GM18505 (cell line): ENCODE data around the gene CNPY1.

Experiments
- ATAC-seq: cut with Tn5 transposase; IDR thresholded peaks from one replicate; pipeline ENCODE4 v1.9.1; 2021; ENCODE audit not compliant: unreplicated experiment
- POLR2A ChIP-seq: IDR thresholded peaks from 4 replicates; pipeline ENCODE4 v1.6.1; 2011; ENCODE audit warnings: borderline replicate concordance; ENCODE audit not compliant: insufficient read depth, insufficient read length; ENCODE audit errors: extremely low read depth

The CNPY1 gene

DNA sequence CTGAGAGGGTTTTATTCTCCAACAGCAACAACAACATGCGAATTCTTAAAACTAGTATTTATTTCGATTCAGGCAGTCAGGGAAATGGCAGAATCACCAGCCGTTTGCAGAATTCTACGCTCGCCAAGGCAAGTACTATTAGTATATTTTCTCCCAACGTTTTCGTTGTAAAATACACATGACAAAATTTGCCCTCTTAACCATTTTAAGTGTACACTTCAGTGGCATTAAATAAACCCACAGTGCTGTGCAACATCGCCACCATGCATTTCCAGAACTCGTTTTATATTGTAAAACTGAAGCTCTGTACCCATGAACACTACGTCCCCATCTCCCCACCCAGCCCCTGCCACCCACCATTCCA is 77.6 kb downstream of the CNPY1 start:
- TF ChIP-seq POLR2A: no peak
- ATAC-seq: no peak

DNA sequence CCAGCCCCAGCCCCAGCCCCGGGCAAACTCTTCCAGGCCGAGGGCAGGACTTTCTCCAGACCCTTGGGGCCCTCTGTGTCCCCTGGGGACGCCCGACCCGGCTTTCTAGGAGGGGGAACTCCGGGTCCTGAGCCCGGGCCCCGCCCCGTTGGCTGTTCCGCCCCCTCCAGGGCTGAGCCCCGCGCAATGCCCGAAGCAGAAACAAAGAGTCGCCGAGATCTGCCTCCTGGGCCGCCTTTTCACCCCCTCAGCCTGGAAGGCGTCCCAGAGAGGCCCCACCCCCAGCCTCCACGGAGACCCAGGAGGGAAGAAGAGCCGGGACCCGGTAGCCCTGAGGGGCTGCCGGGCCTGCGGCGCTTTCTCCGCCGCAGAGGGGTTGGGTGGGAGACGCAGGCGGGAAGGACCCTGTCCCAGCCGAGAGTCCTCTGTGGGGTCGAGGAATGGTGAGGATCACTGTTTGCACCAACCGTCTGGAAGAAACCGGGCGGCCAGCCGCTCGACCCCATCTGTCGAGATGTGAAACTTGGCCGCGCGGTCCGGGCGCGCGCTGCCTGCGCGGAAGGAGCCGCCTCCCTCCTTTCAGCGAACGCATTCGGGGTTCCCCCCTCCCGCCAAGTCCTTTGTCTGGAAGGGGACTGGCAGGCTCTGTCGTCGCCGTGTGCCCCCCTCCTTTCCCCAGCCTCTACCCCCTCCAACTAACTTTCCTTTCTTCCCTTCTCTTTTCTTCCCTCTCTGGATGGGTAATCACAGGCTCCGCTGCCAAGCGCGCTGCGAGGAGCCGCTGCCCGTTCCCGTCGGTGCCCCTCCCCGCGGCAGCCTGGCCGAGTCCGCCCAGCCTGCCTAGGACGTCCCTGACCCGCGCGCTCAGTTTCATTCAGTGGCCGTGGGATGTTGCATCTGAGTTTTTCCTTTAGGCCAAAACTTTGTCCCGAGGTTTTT is 78.2 kb downstream of the CNPY1 start:
- no peak for TF ChIP-seq POLR2A
- no peak for ATAC-seq

DNA sequence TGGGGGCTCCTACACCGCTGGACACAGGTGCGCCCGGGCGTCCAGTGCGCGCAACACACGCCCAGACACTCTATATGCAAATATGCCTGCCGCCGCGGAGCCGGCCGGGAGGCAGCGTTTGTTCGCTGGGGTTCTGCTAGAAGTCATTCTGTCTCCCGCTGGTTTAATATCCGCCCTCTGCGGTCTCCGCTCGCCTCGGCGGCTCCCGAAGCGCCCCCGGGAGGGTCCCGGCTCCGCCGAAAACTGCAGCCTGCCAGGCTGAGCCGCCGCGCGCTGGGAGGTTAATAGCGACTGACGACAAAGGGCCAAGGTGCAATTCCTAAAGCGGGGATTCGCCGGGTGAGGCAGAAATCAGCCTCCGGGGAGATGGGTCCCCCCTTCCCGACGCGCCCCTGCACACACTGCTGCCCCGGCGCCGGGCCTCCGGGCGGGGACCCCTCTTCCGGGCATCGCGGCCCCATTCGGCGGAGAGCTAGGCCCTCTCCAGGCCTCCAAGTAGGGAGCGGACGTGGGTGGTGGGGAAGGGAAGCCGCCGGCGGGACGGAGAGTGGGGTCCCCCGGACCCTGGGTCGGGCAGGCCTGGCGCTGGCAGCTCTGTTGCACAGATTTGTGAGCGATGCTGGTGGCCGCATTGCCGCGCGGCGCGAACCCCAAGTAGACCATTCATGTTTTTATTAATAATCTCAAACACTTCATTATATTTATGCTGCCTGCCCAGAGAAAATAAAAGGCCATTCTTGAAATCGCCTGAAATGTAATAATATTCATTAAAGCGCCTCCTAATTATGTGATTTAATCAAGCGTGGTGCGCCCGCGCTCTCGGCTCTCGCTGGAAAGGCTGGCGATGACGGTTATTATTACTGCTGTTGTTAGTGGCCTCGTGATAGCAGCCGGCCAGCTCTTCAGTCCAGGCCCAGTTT is 79.3 kb downstream of the CNPY1 start:
- no peak for TF ChIP-seq POLR2A
- no peak for ATAC-seq

DNA sequence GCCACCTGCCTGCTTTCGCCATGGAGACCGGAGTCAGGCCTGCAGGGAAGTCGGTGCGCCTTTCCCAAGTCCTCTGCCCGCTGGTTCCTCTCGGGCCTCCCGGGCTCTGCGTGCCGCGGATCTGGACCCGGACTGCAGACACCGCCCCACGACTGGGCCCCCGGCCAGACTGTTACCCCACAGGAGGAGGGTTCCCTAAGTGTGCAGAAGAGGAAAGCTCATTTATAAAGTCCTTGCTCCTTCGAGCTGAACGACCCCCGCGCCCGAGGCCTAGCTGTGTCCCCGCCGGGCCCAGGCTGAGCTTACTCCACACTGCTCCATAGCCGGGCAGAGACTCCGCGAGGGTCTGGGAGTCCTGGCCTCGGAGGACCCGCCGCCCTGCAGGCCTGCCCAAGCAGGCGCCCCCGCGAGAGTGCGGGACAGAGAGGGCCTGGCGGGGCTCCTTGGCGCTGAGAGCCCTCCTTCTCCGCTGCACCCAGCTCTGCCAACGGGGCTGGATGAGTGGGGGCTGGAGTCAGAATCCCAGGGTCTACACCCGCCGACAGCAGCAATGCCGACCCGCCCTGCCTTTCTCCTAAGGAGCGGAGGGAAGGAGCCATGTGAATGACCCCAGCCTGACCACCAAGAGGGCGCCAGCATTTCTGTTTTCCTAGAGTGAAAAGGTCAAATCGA is 80.1 kb downstream of the CNPY1 start:
- ATAC-seq: no peak
- no peak for TF ChIP-seq POLR2A

DNA sequence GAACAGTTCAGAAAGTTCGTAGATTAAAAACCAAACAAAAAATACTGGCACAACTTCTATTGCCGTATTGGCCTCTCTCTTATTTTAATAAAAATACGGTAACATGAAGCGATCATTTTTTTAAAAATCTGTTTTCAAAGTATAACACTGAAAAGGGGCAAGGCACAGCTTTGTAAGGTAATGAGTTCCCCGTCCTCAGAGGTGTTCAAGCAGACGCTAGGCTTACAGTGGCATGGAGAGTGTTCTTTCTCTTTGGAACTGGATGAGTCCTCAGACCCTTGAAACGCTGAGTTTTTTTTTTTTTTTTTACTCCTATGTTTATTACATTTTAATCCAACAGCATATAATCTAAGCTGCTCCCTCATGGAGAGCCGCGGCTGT is 80.6 kb downstream of the CNPY1 start:
- no peak for TF ChIP-seq POLR2A

DNA sequence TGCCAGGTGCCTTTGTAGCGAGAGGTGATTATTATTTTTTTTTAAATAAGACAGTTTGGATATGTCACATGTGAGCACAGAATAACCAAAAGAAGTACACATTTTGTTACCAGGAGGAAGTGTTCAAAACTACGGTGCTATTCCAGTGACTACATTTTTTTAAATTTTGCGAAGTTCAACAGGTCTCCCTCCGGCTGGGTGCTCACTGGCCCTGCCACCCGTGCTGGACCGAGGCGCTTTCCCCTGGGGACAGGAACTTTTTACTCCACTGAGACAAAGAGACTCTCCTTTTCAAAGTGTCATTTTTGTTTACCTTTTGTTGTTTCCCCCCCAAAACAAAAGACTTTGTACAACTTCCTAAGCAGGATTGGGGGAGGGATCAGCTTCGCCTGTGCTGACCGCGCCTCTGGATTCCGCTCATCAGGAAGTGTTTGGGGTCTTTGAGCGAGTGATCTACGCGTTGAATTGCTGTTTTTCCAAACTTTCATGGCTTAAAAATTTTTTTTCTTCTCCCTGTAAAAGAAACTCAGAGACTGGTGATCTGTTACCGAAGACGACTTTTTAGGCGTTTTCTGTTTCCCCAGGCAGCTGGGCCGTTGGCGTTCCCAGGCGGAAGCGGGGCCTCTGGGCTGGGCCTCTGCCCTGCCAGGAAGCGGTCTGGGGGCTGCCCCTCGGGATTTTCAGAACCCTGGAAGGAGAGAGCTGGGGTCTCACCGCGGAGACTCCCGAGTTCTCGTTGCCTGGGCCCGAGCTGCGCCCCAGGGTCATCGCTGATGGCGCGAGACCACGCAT is 81.2 kb downstream of the CNPY1 start:
- no peak for ATAC-seq
- no peak for TF ChIP-seq POLR2A

More for the DNA sequence above, 80.6 kb downstream of the CNPY1 start:
- no peak for ATAC-seq

DNA sequence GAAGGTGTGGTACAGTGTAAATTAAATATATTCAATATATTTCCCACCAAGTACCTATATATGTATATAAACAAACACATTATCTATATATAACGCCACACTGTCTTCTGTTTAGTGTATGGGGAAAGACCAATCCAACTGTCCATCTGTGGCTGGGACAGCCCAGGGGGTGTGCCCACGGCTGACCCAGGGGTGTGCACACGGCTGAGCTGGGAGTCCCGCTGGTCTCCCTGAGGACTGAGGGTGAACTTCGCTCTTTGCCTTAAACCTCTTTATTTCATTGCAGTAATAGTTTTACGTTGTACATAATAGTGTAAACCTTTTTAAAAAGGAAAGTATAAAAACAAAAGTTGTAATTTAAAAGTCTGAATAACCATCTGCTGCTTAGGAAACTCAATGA is 82.2 kb downstream of the CNPY1 start:
- ATAC-seq: no peak
- TF ChIP-seq POLR2A: no peak

DNA sequence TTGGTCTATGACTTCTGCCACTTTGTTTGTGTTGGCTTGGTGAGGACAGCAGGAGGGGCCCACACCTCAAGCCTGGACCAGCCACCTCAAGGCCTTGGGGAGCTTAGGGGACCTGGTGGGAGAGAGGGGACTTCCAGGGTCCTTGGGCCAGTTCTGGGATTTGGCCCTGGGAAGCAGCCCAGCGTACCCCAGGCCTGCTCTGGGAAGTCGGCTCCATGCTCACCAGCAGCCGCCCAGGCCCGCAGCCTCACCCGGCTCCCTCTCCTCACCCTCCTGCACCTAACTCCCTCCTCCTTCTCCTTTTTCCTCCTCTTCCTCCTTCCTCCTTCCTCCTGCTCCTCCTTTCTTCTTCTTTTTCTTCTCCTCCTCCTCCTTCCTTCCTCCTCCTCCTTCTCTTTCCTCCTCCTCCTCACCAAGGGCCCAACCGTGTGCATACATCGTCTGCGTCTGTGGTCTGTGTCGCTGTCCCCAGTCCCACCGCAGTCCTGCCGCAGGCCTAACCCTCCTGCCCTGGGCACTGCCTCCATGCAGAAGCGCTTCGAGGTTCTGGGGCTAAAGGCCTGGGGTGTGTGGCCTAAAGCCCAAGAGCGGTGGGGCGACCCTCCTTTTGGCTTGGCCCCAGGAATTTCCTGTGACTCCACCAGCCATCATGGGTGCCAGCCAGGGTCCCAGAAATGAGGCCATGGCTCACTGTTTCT is 83.1 kb downstream of the CNPY1 start:
- ATAC-seq: no peak
- no peak for TF ChIP-seq POLR2A

DNA sequence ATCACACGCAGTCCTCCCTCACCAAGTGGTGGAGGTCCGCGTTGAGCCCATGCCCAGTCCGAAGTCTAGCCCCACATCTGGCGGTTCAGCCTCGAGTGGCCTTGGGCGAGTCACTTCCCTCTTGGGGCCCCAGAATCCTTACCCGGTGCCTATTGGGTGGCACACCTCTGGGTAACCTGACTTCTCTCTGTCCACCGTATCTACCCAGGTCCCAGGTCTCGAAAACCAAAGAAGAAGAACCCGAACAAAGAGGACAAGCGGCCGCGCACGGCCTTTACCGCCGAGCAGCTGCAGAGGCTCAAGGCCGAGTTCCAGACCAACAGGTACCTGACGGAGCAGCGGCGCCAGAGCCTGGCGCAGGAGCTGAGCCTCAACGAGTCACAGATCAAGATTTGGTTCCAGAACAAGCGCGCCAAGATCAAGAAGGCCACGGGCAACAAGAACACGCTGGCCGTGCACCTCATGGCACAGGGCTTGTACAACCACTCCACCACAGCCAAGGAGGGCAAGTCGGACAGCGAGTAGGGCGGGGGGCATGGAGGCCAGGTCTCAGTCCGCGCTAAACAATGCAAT is 84.1 kb downstream of the CNPY1 start:
- no peak for ATAC-seq
- TF ChIP-seq POLR2A: no peak

DNA sequence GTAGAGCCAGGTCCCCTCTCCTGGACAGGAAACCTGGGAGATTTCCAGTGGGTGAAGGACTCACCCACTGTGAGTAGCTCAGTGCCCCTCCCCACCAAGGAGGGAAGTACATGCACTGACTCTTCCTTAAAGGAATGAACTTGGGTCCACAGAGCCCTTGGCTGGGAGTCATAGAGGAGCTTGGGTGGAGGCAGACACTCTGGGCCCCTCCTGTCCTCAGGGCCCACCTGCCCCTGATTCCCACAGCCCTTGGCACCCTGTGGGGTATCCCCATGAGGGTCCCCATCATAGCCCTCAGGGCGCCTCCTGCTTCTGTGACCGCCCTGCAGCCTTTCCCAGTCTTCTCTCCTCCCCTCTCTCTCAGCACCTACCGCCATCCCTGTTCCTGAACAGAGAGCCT is 84.7 kb downstream of the CNPY1 start:
- no peak for ATAC-seq
- no peak for TF ChIP-seq POLR2A

DNA sequence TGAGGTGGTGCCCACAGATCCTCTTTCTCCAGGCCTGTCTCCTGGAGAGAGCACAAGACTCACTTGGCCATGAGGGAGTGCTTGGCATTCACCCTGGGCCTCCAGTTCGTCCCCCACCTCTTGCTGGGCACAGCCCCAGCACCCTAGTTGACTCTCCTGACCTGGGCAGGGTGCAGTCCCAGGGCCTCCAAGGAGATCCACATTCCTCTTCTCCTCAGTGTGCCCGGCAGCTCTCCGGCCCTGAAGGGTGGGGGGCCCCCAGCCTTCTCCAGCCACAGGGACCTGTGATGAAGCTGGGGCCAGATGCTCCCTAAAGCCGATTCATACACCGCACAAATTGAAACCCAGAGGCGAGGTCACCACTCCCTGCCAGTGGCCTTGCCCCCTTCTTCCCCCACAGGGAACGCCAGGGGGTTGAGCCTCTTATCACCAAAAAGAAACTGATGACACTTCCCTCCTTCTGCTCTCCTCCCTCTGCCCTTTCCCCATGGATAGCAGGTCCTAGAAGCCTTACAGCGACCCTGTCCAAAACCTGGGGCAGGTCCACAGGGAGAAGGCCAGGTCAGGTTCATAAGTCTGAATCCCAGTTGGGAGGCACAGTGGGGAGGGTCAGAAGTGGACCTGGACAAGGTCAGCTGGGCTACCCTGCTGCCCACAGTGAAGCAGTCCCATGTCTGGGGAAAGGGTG is 85.3 kb downstream of the CNPY1 start:
- no peak for ATAC-seq
- no peak for TF ChIP-seq POLR2A

DNA sequence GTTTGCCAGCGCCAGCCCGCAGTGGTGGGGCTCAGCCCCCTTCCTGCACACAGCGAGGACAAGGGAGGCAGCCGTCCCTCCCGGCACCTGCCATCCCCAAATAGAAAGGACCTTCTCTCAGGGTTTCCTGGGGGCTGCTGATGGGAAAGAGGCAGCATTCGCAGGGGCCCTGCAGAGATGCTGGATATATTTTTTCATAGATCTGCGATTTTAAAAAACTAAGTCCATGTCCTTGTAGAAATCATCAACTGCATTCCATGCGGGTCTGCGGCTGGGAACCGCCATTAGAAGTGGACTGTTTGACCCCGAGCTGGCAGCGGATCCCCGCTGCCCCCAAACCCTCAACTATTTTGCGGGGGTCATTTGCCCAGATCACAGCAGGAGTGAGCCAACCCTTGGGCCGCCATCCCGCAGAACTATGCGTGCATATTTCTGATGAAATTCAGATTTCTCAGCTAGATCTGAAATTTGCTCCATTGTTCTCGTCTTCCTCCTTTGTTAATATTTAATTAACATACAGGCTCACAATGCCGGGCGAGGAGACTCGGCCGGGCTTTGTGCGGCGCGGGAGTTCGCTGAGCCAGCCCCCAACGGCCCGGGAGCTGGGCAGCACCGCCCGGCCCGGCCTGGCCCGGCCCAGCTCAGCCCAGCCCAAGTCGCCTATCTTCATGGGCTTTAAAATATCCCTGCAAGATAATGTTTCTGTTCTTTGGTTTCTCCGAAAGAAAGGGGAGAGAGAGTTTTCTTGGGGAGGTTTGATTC is 86.5 kb downstream of the CNPY1 start:
- no peak for ATAC-seq
- TF ChIP-seq POLR2A: no peak
